Small intestine (tissue), 7 donors: Measurements from ENCODE around the gene STAMBP. TPM values are rescaled to one million over a fixed set of nuclear protein-coding genes. Genes with fewer than 3 reads are reported as not detected.
A peak's percentile ranks its signal among the peaks of the same experiment; 100 is the strongest.

Experiments used
- DNase-seq, 2 donors: peaks; one replicate each; pipeline versions ENCODE4 v3.0.0 to v3.0.0-alpha.2; 2013
- FAIRE-seq: peaks from 2 replicates; lab custom pipeline; 2012; peaks lifted over from hg19 to GRCh38; lab: Jason Lieb, UNC
- H3K27ac ChIP-seq, 3 donors: one replicate each; pipeline ENCODE4 v1.5.1; 2013; ENCODE audit warnings: low read length in 2 of 3, mild to moderate bottlenecking in 2 of 3, control low read depth in 1 of 3, inconsistent platforms in 1 of 3, low read depth in 1 of 3, moderate library complexity in 1 of 3
- H3K27me3 ChIP-seq, 3 donors: one replicate each; pipeline ENCODE4 v1.6.1; 2013; ENCODE audit warnings: low read length in 3 of 3, inconsistent platforms in 1 of 3; ENCODE audit not compliant: control insufficient read depth in 3 of 3, insufficient read depth in 3 of 3
- H3K36me3 ChIP-seq, 3 donors: one replicate each; pipeline ENCODE4 v1.6.1; 2013; ENCODE audit warnings: low read length in 3 of 3, inconsistent platforms in 1 of 3, low read depth in 1 of 3, mild to moderate bottlenecking in 1 of 3, moderate library complexity in 1 of 3; ENCODE audit not compliant: control insufficient read depth in 3 of 3, insufficient read depth in 2 of 3
- H3K4me1 ChIP-seq, 3 donors: one replicate each; pipeline ENCODE4 v1.6.1; 2013; ENCODE audit warnings: low read length in 2 of 3, inconsistent platforms in 1 of 3, low read depth in 1 of 3, mild to moderate bottlenecking in 1 of 3, moderate library complexity in 1 of 3; ENCODE audit not compliant: control insufficient read depth in 3 of 3, insufficient read depth in 2 of 3
- H3K4me3 ChIP-seq, 3 donors: one replicate each; pipeline ENCODE4 v1.5.1; 2013; ENCODE audit warnings: low read length in 3 of 3, control low read depth in 1 of 3, inconsistent platforms in 1 of 3, low read depth in 1 of 3, mild to moderate bottlenecking in 1 of 3, moderate library complexity in 1 of 3
- H3K9me3 ChIP-seq, 2 donors: one replicate each; pipeline ENCODE4 v1.6.1; 2013; ENCODE audit warnings: low read depth in 1 of 2, low read length in 1 of 2; ENCODE audit not compliant: control insufficient read depth in 2 of 2, insufficient read depth in 1 of 2
- WGBS, 3 donors: extraction: QIAGEN DNeasy Blood & Tissue Kit; methylation state at CpG; one replicate each; pipeline ENCODE4 v1.1.7; 2013; 5-methylcytosine and 5-hydroxymethylcytosine counted together
- polyA plus RNA-seq, 4 donors: library from polyadenylated mRNA; stranded (reverse) in 3 of 4; unstranded in 1 of 4; fragments of 200-250 nt in 3 of 4; fragments of 120-200 nt in 1 of 4; gene quantifications; one replicate each; pipeline versions ENCODE4 v1.2.1 to v1.2.3, GENCODE V29; 2013
- donor health status: healthy with polysubstance abuse.
- donor health status: control.
- donor health status: control.
- donor health status: Bipolar disorder and iron deficiency.
- donor health status: healthy.

The STAMBP gene
- polyA plus RNA-seq, 4 donors: 30.3 to 51.4 (median 40.1) TPM

DNA sequence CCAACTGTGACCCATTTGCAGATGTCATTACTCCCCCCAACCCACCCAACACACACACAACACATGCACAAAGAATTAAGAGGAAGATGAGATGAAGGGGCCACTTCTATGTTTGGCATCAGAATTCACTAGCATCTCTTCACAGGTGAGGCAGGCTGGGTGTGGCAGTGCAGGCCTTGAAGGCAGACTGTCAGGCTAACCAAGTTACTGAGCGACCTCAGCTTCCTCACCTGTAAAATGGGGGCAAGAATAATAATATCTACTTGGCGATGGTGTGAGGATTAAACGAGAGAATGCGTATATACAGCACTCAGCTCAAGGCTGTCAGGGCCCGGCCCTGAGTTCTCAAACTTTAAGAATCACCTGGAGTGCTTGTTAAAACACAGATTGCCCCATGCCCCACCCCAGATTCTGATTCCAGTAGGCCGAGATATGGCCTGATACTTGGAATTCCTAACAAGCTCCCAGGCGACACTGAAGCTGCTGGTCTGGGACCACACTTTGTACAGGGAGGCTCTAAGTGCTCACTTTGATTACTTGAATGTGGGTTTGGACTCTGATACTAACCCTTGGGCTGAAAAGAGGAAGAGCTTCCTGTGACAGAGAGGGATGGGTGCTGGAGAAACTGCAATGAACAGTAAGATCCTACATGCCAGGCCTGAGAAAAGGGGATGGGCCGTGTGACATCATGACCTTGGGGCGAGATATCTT lies 65.2 kb downstream of the STAMBP start:
- DNase-seq: peak in 1 of 2 donors; percentile 11
- no peak for FAIRE-seq
- H3K4me3 ChIP-seq: peak overlapping the region in 1 of 3 donors; percentile 44
- peak overlapping the region in 2 of 3 donors; percentile 74 to 79 for H3K27ac ChIP-seq
- H3K27me3 ChIP-seq: no peaks in the 10 kb centered on the region
- WGBS, 3 donors: 81 to 89% (median 84%) methylated on average over 9 of the region's 9 CpGs
- H3K9me3 ChIP-seq: no peaks in the 10 kb centered on the region
- peaks cover 0 to 3% (median 0%) of the 10 kb centered on the region in 3 donors for H3K36me3 ChIP-seq
- H3K4me1 ChIP-seq: no peaks in the 10 kb centered on the region

GRCh38 chr2:73894475-73894850 lies 65.7 kb downstream of the STAMBP start:
- H3K27me3 ChIP-seq: no peaks in the 10 kb centered on the region
- no peak for FAIRE-seq
- no peak for DNase-seq
- H3K27ac ChIP-seq: peak overlapping the region in 2 of 3 donors; percentile 74 to 79
- no peaks in the 10 kb centered on the region for H3K4me1 ChIP-seq
- H3K9me3 ChIP-seq: no peaks in the 10 kb centered on the region
- H3K36me3 ChIP-seq: peaks cover 0 to 3% (median 0%) of the 10 kb centered on the region in 3 donors
- WGBS, 3 donors: 80 to 98% (median 93%) methylated on average over 2 of the region's 2 CpGs
- H3K4me3 ChIP-seq: peak overlapping the region in 1 of 3 donors; percentile 44

- Histone ChIP-seq H3K27ac (peak overlapping the region in 2 of 3 donors; percentile 74 to 79), H3K4me1 (no peaks in the 10 kb centered on the region), H3K27me3 (no peaks in the 10 kb centered on the region), H3K36me3 (peaks cover 0 to 3% (median 0%) of the 10 kb centered on the region in 3 donors), H3K4me3 (peak overlapping the region in 1 of 3 donors; percentile 44), H3K9me3 (no peaks in the 10 kb centered on the region)
- WGBS, 3 donors: 76 to 85% (median 81%) methylated on average over 6 of the region's 6 CpGs
- DNase-seq (no peak), FAIRE-seq (no peak)
Measured at GRCh38 chr2:73894877-73895276, 66.1 kb downstream of the STAMBP start.

GRCh38 chr2:73895473-73895872 lies 66.7 kb downstream of the STAMBP start:
- peak overlapping the region in 1 of 3 donors; percentile 44 for H3K4me3 ChIP-seq
- H3K4me1 ChIP-seq: no peaks in the 10 kb centered on the region
- H3K27ac ChIP-seq: peak overlapping the region in 1 of 3 donors; percentile 74
- no peaks in the 10 kb centered on the region for H3K9me3 ChIP-seq
- no peak for FAIRE-seq
- no peaks in the 10 kb centered on the region for H3K27me3 ChIP-seq
- DNase-seq: no peak
- peaks cover 0 to 3% (median 0%) of the 10 kb centered on the region in 3 donors for H3K36me3 ChIP-seq
- 72 to 80% (median 78%) methylated on average over 9 of the region's 9 CpGs for WGBS, 3 donors

- Histone ChIP-seq H3K4me1 (no peaks in the 10 kb centered on the region), H3K4me3 (peak overlapping the region in 1 of 3 donors; percentile 44), H3K27me3 (no peaks in the 10 kb centered on the region), H3K36me3 (peaks cover 0 to 3% (median 0%) of the 10 kb centered on the region in 3 donors), H3K9me3 (no peaks in the 10 kb centered on the region), H3K27ac (peak overlapping the region; percentile 14 to 58 (median 27))
- FAIRE-seq: no peak
- 58 to 72% (median 64%) methylated on average over 15 of the region's 15 CpGs for WGBS, 3 donors
- peak in 1 of 2 donors; percentile 32 for DNase-seq
Measured at GRCh38 chr2:73896362-73897239, 67.8 kb downstream of the STAMBP start.

- Histone ChIP-seq H3K4me3 (peak overlapping the region in 1 of 3 donors; percentile 44), H3K27ac (peak overlapping the region; percentile 14 to 58 (median 27))
- FAIRE-seq: no peak
Measured at GRCh38 chr2:73897240-73897583, 68.5 kb downstream of the STAMBP start.

DNA sequence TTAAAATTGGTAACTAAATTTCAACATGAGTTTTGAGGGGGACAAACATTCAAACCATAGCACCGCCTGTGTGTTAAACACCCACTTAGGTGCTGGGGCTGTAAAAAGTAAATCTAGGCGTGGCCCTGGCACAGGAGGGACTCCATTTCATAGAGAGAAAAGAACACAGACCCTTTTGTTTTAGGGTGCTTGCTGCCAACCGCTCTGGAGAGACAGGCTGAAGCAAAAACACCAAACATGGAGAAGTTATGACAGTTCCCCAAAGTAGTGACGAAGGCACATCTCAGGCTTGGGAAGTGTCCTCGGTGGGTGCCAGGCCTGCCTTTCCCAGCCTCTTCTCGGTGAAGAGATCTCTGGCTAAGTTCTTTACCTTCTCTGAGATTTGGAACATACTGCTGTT lies 69.2 kb downstream of the STAMBP start:
- DNase-seq (no peak), FAIRE-seq (no peak)
- no peaks in the 10 kb centered on the region for H3K27me3 ChIP-seq
- WGBS, 3 donors: 59 to 69% (median 66%) methylated on average over 6 of the region's 6 CpGs
- H3K9me3 ChIP-seq: no peaks in the 10 kb centered on the region
- H3K36me3 ChIP-seq: peaks cover 0 to 3% (median 0%) of the 10 kb centered on the region in 3 donors
- peak overlapping the region in 1 of 3 donors; percentile 58 for H3K27ac ChIP-seq
- no peaks in the 10 kb centered on the region for H3K4me1 ChIP-seq
- peak overlapping the region in 1 of 3 donors; percentile 44 for H3K4me3 ChIP-seq

More at GRCh38 chr2:73897240-73897583, 68.5 kb downstream of the STAMBP start:
- H3K4me1 ChIP-seq: no peaks in the 10 kb centered on the region
- no peaks in the 10 kb centered on the region for H3K9me3 ChIP-seq
- H3K36me3 ChIP-seq: peaks cover 0 to 3% (median 0%) of the 10 kb centered on the region in 3 donors
- no peak for DNase-seq
- 74 to 87% (median 76%) methylated on average over 4 of the region's 4 CpGs for WGBS, 3 donors
- H3K27me3 ChIP-seq: no peaks in the 10 kb centered on the region

GRCh38 chr2:73899801-73900336 lies 71.1 kb downstream of the STAMBP start:
- FAIRE-seq: no peak

More at GRCh38 chr2:73899801-73900336, 71.1 kb downstream of the STAMBP start:
- H3K27ac ChIP-seq: peak overlapping the region in 1 of 3 donors; percentile 33
- peak overlapping the region in 1 of 3 donors; percentile 28 for H3K4me3 ChIP-seq
- H3K27me3 ChIP-seq: no peaks in the 10 kb centered on the region
- no peak for DNase-seq
- no peaks in the 10 kb centered on the region for H3K9me3 ChIP-seq
- 82 to 90% (median 89%) methylated on average over 8 of the region's 8 CpGs for WGBS, 3 donors
- no peaks in the 10 kb centered on the region for H3K4me1 ChIP-seq
- peaks cover 0 to 3% (median 0%) of the 10 kb centered on the region in 3 donors for H3K36me3 ChIP-seq
